ENCODE measurements around the gene IL3.
"Not testable (repeated sequence)": the region's sequence is repeated elsewhere in the genome, so short reads cannot be mapped to it uniquely, and the experiment has no call there.

The IL3 gene

GRCh38 chr5:132101385-132101880, 41.0 kb downstream of the IL3 start:
- no peaks in the 10 kb centered on the region for H3K36me3 ChIP-seq (ENCODE audit: control insufficient read depth in 1 of 2, insufficient read depth in 2 of 2, low read length in 2 of 2)
- H3K4me3 ChIP-seq (ENCODE audit: low read depth in 1 of 2, low read length in 2 of 2): no peak overlapping the region
- H3K4me1 ChIP-seq (ENCODE audit: control insufficient read depth in 1 of 2, insufficient read depth in 2 of 2, low read length in 2 of 2): peaks cover 0 to 5% of the 10 kb centered on the region in 2 donors
- H3K27ac ChIP-seq (ENCODE audit: low read length): no peak overlapping the region
- H3K27me3 ChIP-seq (ENCODE audit: low read depth, low read length): no peaks in the 10 kb centered on the region
- no peaks in the 10 kb centered on the region for H3K9me3 ChIP-seq (ENCODE audit: control insufficient read depth in 1 of 2, low read length in 2 of 2)

DNA sequence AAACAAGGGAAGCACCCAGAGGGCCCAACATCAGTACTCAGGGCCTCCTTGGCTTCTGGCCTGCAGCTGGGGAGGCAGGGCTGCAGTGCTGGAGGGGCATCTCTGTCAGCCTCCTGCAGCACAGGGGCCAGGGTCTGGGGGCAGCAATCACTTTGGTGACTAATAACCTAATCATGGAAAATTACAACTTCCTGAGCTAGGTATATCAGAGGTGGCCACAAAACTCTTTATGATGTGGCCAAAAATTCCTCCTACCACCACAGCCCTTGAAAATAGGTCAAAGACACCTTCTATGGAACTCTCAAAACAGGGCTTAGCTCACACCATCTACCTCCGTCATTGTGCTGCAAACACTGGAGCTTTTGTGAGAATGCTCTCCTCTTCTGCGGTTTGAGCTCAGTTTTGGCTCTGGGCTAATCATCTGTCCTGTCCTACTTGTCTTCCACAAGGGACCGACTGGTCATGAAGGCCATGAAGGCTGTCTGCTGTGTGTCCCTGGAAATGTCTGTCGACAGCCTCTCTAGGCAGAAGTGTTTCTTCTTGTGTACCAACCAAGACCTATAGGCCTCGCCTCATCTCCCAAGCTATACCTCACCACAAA, 41.7 kb downstream of the IL3 start:
- H3K27ac ChIP-seq (ENCODE audit: low read length): peak overlapping the region; percentile 11

DNA sequence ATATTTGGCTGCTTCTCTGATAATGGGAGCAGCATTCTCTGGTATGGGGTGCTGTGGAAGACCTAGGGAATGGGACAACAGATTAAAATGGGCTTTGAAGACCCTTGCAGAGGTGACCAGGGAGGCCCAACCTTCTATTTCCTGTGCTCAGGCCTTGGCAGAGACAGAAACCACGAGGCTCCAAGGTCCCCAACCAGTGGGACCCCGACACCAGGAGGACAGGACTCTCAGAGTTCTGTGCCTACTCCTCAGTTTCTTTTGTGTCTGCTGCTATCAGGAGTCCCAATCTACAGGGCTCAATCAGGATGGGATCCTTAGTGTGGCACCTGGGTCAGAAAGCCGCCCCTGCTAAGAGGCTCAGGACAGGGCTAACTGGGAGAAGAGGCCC, 42.5 kb downstream of the IL3 start:
- Histone ChIP-seq H3K27me3 (ENCODE audit: low read depth, low read length) (no peaks in the 10 kb centered on the region), H3K4me1 (ENCODE audit: control insufficient read depth in 1 of 2, insufficient read depth in 2 of 2, low read length in 2 of 2) (peaks cover 0 to 5% of the 10 kb centered on the region in 2 donors), H3K4me3 (ENCODE audit: low read depth in 1 of 2, low read length in 2 of 2) (no peak overlapping the region), H3K9me3 (ENCODE audit: control insufficient read depth in 1 of 2, low read length in 2 of 2) (no peaks in the 10 kb centered on the region), H3K27ac (ENCODE audit: low read length) (peak overlapping the region; percentile 11), H3K36me3 (ENCODE audit: control insufficient read depth in 1 of 2, insufficient read depth in 2 of 2, low read length in 2 of 2) (no peaks in the 10 kb centered on the region)

More for the DNA sequence above, 41.7 kb downstream of the IL3 start:
- no peak overlapping the region for H3K4me3 ChIP-seq (ENCODE audit: low read depth in 1 of 2, low read length in 2 of 2)
- H3K36me3 ChIP-seq (ENCODE audit: control insufficient read depth in 1 of 2, insufficient read depth in 2 of 2, low read length in 2 of 2): no peaks in the 10 kb centered on the region
- H3K27me3 ChIP-seq (ENCODE audit: low read depth, low read length): no peaks in the 10 kb centered on the region
- H3K4me1 ChIP-seq (ENCODE audit: control insufficient read depth in 1 of 2, insufficient read depth in 2 of 2, low read length in 2 of 2): peaks cover 0 to 5% of the 10 kb centered on the region in 2 donors
- H3K9me3 ChIP-seq (ENCODE audit: control insufficient read depth in 1 of 2, low read length in 2 of 2): no peaks in the 10 kb centered on the region

DNA sequence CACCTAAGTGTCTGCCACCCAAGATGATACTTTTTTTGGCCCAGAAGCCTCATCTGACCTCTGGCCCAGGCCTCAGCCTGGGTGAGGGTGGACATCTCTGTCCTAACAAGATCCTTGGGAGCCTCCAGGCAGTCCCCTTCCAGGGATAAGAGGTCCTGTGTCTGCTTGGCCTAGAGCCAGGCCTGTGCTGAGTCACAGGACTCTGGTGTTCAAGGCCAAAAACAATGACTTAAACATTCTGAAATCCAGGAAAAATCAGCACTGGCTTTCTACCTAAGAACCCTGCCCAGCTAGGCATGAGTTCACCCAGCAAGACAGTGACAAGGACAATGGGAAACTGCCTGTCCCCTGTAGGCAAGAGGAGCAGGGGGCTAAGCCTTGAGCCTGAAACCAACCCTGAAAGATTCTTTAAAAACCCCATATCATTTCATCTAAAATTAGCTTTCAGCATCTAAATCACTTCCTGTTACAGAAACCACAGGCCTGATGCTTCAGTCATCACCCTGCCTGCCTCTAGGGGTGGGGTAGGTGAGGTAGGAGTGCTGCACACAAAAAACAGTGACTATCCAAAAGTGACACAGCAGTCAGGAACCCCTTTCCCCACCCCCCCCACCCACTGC, 43.0 kb downstream of the IL3 start:
- Histone ChIP-seq H3K4me3 (ENCODE audit: low read depth in 1 of 2, low read length in 2 of 2) (no peak overlapping the region), H3K36me3 (ENCODE audit: control insufficient read depth in 1 of 2, insufficient read depth in 2 of 2, low read length in 2 of 2) (no peaks in the 10 kb centered on the region), H3K27me3 (ENCODE audit: low read depth, low read length) (no peaks in the 10 kb centered on the region), H3K9me3 (ENCODE audit: control insufficient read depth in 1 of 2, low read length in 2 of 2) (no peaks in the 10 kb centered on the region), H3K4me1 (ENCODE audit: control insufficient read depth in 1 of 2, insufficient read depth in 2 of 2, low read length in 2 of 2) (peaks cover 0 to 5% of the 10 kb centered on the region in 2 donors), H3K27ac (ENCODE audit: low read length) (peak overlapping the region; percentile 11)

- Histone ChIP-seq H3K27ac (ENCODE audit: low read length) (no peak overlapping the region), H3K27me3 (ENCODE audit: low read depth, low read length) (no peaks in the 10 kb centered on the region), H3K36me3 (ENCODE audit: control insufficient read depth in 1 of 2, insufficient read depth in 2 of 2, low read length in 2 of 2) (no peaks in the 10 kb centered on the region), H3K4me1 (ENCODE audit: control insufficient read depth in 1 of 2, insufficient read depth in 2 of 2, low read length in 2 of 2) (peaks cover 0 to 5% of the 10 kb centered on the region in 2 donors), H3K9me3 (ENCODE audit: control insufficient read depth in 1 of 2, low read length in 2 of 2) (no peaks in the 10 kb centered on the region), H3K4me3 (ENCODE audit: low read depth in 1 of 2, low read length in 2 of 2) (no peak overlapping the region)
These were observed 43.5 kb downstream of the IL3 start for GRCh38 chr5:132103969-132104391.

DNA sequence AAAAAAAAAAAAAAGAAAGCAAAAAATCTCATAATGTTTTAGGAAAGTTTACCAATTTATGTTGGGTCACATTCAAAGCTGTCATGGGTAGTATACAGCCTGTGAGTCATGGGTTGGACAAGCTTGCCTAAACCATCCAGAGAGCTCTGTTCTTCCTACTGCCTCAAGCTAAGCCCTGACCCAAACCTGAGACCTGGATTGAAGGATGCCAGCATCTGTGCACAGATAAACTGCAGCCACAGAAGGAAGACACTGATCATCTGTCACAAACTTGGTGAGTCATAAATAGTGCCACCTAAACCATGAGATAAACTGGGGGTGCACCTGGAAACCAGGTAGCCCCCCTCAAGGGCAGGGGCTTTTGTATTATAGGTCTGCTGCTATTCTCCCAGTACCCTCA, 44.1 kb downstream of the IL3 start:
- H3K4me1 ChIP-seq (ENCODE audit: control insufficient read depth in 1 of 2, insufficient read depth in 2 of 2, low read length in 2 of 2): peaks cover 0 to 5% of the 10 kb centered on the region in 2 donors
- no peaks in the 10 kb centered on the region for H3K9me3 ChIP-seq (ENCODE audit: control insufficient read depth in 1 of 2, low read length in 2 of 2)
- no peaks in the 10 kb centered on the region for H3K27me3 ChIP-seq (ENCODE audit: low read depth, low read length)
- no peak overlapping the region for H3K27ac ChIP-seq (ENCODE audit: low read length)
- H3K36me3 ChIP-seq (ENCODE audit: control insufficient read depth in 1 of 2, insufficient read depth in 2 of 2, low read length in 2 of 2): no peaks in the 10 kb centered on the region
- H3K4me3 ChIP-seq (ENCODE audit: low read depth in 1 of 2, low read length in 2 of 2): no peak overlapping the region

GRCh38 chr5:132105688-132106087, 45.2 kb downstream of the IL3 start:
- H3K9me3 ChIP-seq (ENCODE audit: control insufficient read depth in 1 of 2, low read length in 2 of 2): no peaks in the 10 kb centered on the region
- no peaks in the 10 kb centered on the region for H3K27me3 ChIP-seq (ENCODE audit: low read depth, low read length)
- no peak overlapping the region for H3K4me3 ChIP-seq (ENCODE audit: low read depth in 1 of 2, low read length in 2 of 2)
- no peaks in the 10 kb centered on the region for H3K36me3 ChIP-seq (ENCODE audit: control insufficient read depth in 1 of 2, insufficient read depth in 2 of 2, low read length in 2 of 2)
- H3K4me1 ChIP-seq (ENCODE audit: control insufficient read depth in 1 of 2, insufficient read depth in 2 of 2, low read length in 2 of 2): peaks cover 0 to 5% of the 10 kb centered on the region in 2 donors
- H3K27ac ChIP-seq (ENCODE audit: low read length): no peak overlapping the region

DNA sequence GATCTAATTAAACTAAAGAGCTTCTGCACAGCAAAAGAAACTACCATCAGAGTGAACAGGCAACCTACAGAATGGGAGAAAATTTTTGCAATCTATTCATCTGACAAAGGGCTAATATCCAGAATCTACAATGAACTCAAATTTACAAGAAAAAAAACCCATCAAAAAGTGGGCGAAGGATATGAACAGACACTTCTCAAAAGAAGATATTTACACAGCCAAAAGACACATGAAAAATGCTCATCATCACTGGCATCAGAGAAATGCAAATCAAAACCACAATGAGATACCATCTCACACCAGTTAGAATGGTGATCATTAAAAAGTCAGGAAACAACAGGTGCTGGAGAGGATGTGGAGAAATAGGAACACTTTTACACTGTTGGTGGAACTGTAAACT, 48.0 kb downstream of the IL3 start:
- not testable (repeated sequence) for H3K9me3 ChIP-seq (ENCODE audit: control insufficient read depth in 1 of 2, low read length in 2 of 2); H3K4me3 ChIP-seq (ENCODE audit: low read depth in 1 of 2, low read length in 2 of 2); H3K4me1 ChIP-seq (ENCODE audit: control insufficient read depth in 1 of 2, insufficient read depth in 2 of 2, low read length in 2 of 2); H3K27me3 ChIP-seq (ENCODE audit: low read depth, low read length); H3K36me3 ChIP-seq (ENCODE audit: control insufficient read depth in 1 of 2, insufficient read depth in 2 of 2, low read length in 2 of 2); H3K27ac ChIP-seq (ENCODE audit: low read length)

- not testable (repeated sequence) for H3K9me3 ChIP-seq (ENCODE audit: control insufficient read depth in 1 of 2, low read length in 2 of 2); H3K36me3 ChIP-seq (ENCODE audit: control insufficient read depth in 1 of 2, insufficient read depth in 2 of 2, low read length in 2 of 2); H3K27me3 ChIP-seq (ENCODE audit: low read depth, low read length); H3K4me1 ChIP-seq (ENCODE audit: control insufficient read depth in 1 of 2, insufficient read depth in 2 of 2, low read length in 2 of 2); H3K4me3 ChIP-seq (ENCODE audit: low read depth in 1 of 2, low read length in 2 of 2); H3K27ac ChIP-seq (ENCODE audit: low read length)
These were observed 48.5 kb downstream of the IL3 start for GRCh38 chr5:132108957-132109356.

GRCh38 chr5:132109494-132110053, 49.1 kb downstream of the IL3 start:
- Histone ChIP-seq H3K9me3 (ENCODE audit: control insufficient read depth in 1 of 2, low read length in 2 of 2) (peaks cover 0 to 6% of the 10 kb centered on the region in 2 donors), H3K4me3 (ENCODE audit: low read depth in 1 of 2, low read length in 2 of 2) (no peak overlapping the region), H3K4me1 (ENCODE audit: control insufficient read depth in 1 of 2, insufficient read depth in 2 of 2, low read length in 2 of 2) (no peaks in the 10 kb centered on the region), H3K36me3 (ENCODE audit: control insufficient read depth in 1 of 2, insufficient read depth in 2 of 2, low read length in 2 of 2) (no peaks in the 10 kb centered on the region), H3K27ac (ENCODE audit: low read length) (no peak overlapping the region), H3K27me3 (ENCODE audit: low read depth, low read length) (no peaks in the 10 kb centered on the region)

GRCh38 chr5:132110195-132110594, 49.7 kb downstream of the IL3 start:
- H3K27me3 ChIP-seq (ENCODE audit: low read depth, low read length): no peaks in the 10 kb centered on the region
- no peaks in the 10 kb centered on the region for H3K4me1 ChIP-seq (ENCODE audit: control insufficient read depth in 1 of 2, insufficient read depth in 2 of 2, low read length in 2 of 2)
- no peak overlapping the region for H3K27ac ChIP-seq (ENCODE audit: low read length)
- H3K36me3 ChIP-seq (ENCODE audit: control insufficient read depth in 1 of 2, insufficient read depth in 2 of 2, low read length in 2 of 2): no peaks in the 10 kb centered on the region
- H3K9me3 ChIP-seq (ENCODE audit: control insufficient read depth in 1 of 2, low read length in 2 of 2): peaks cover 0 to 6% of the 10 kb centered on the region in 2 donors
- no peak overlapping the region for H3K4me3 ChIP-seq (ENCODE audit: low read depth in 1 of 2, low read length in 2 of 2)

Measured in muscle layer of duodenum (tissue), 2 donors.